Measurements from ENCODE around the gene ARHGEF40. TPM values are rescaled to one million over a fixed set of nuclear protein-coding genes. Genes with fewer than 3 reads are reported as not detected.

ARHGEF40 gene
- total RNA-seq, 2 experiments from 2014 or later: 1.2 to 1.3 TPM

DNA sequence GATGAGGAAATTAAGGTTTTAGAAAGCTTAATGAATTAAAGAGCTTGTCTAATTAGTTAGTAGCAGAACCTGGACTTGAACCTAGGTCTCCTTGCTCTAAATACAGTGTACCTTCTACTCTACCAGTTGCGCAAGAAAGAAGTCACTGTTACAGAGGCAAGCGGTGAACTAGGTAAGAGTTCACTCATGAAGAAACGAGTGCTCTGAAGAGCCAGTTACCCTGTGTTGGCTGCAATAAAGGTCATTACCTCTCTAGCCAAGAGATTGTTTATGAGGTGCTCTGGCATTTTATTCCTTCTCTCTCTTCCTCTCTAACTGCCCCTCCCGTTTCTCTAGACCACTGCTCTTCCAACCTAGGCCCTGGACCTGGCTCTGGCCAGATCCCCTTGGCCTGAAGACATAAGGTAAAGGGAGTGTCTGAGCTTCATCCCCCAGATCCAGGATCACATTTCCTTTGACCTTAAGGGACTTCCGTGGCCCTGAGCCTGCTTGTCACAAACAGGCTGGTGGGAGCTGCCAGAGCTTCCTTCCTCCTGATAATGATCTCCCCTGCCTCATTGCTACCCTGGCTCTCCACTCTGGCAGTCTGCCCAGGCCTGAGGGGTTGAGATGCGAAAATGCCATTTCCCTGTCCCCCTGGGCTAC, 26.0 kb upstream of the ARHGEF40 start:
- CTCF ChIA-PET: interaction anchor here (1.7 to 1.9 kb wide), 2 partner anchors 29 to 60 kb away, joined by 4 to 10 read pairs; no protein-coding TSS in a partner anchor
- DNase-seq: peak in 4 of 14 experiments; percentile 30 to 44 (median 40)
- H3K27ac Mint-ChIP-seq: no peak overlapping the region

DNA sequence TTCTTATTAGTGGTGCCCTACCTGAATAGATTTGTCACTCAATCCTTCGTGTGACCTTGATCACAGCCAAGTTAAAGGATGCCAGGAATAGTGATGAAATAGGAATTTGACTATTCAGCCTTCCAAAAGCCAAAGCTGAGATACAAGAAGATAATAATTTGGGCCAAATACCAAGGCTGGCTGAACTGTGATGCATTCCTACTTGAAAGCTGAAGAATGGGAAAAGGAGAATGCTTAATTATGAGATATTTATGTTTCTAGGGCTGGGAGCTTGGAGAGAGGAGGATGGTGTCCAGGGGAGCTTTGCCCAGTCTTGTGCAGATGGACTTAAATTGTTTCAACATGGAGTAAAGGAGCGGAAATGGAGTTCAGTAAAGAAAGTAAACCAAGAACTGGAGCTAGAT, 22.7 kb upstream of the ARHGEF40 start:
- no peak overlapping the region for H3K4me3 ChIP-seq (ENCODE audit: low read length)
- POLR2A ChIA-PET: interaction anchor here (0.5 kb wide), 1 partner anchor 240 kb away, joined by 3 read pairs; no protein-coding TSS in a partner anchor
- intact Hi-C loops (cut with DNase I, micrococcal nuclease): no loop called here
- H3K9me3 Mint-ChIP-seq: no peaks in the 10 kb centered on the region
- no peak overlapping the region for H3K27ac ChIP-seq (ENCODE audit: low read depth in 1 of 2, low read length in 2 of 2)
- H3K36me3 ChIP-seq (ENCODE audit: insufficient read depth, low read length): no peaks in the 10 kb centered on the region
- H3K27me3 ChIP-seq (ENCODE audit: control insufficient read depth in 1 of 2, insufficient read depth in 2 of 2, low read length in 2 of 2): no peaks in the 10 kb centered on the region
- CTCF ChIA-PET: interaction anchor here (1.2 to 1.9 kb wide), 3 partner anchors 15 to 45 kb away, joined by 3 to 9 read pairs (median 8); no protein-coding TSS in a partner anchor
- peaks cover 22% of the 10 kb centered on the region for H3K27me3 Mint-ChIP-seq
- peaks cover 11% of the 10 kb centered on the region for H3K4me1 Mint-ChIP-seq (ENCODE audit: low read depth)
- ATAC-seq (ENCODE audit: poor library complexity): no peak
- no peak for DNase-seq
- no peaks in the 10 kb centered on the region for H3K9me3 ChIP-seq (ENCODE audit: control insufficient read depth in 1 of 2, insufficient read depth in 1 of 2, low read length in 2 of 2)
- no peak overlapping the region for H3K4me3 Mint-ChIP-seq
- H3K4me1 ChIP-seq (ENCODE audit: insufficient read depth, low read length): peaks cover 15% of the 10 kb centered on the region
- H3K36me3 Mint-ChIP-seq (ENCODE audit: low read depth): no peaks in the 10 kb centered on the region
- no peak for TF ChIP-seq CTCF (IDR thresholded peaks at IDR 0.05)
- no peak overlapping the region for H3K27ac Mint-ChIP-seq

More for the DNA sequence above, 26.0 kb upstream of the ARHGEF40 start:
- peaks cover 15% of the 10 kb centered on the region for H3K4me1 ChIP-seq (ENCODE audit: insufficient read depth, low read length)
- Mint-ChIP-seq H3K4me1 (ENCODE audit: low read depth) (peaks cover 11% of the 10 kb centered on the region), H3K27me3 (peaks cover 17% of the 10 kb centered on the region), H3K36me3 (ENCODE audit: low read depth) (no peaks in the 10 kb centered on the region), H3K9me3 (no peaks in the 10 kb centered on the region), H3K4me3 (no peak overlapping the region)
- ATAC-seq (ENCODE audit: poor library complexity): peak; percentile 46
- POLR2A ChIA-PET: interaction anchor here (1.1 to 2.0 kb wide), 3 partner anchors 27 to 60 kb away, joined by 3 to 8 read pairs (median 7); no protein-coding TSS in a partner anchor
- no peaks in the 10 kb centered on the region for H3K36me3 ChIP-seq (ENCODE audit: insufficient read depth, low read length)
- H3K27ac ChIP-seq (ENCODE audit: low read depth in 1 of 2, low read length in 2 of 2): no peak overlapping the region
- intact Hi-C loops (cut with DNase I, micrococcal nuclease): no loop called here
- no peak for TF ChIP-seq CTCF (IDR thresholded peaks at IDR 0.05)
- no peak overlapping the region for H3K4me3 ChIP-seq (ENCODE audit: low read length)
- no peaks in the 10 kb centered on the region for H3K9me3 ChIP-seq (ENCODE audit: control insufficient read depth in 1 of 2, insufficient read depth in 1 of 2, low read length in 2 of 2)
- H3K27me3 ChIP-seq (ENCODE audit: control insufficient read depth in 1 of 2, insufficient read depth in 2 of 2, low read length in 2 of 2): no peaks in the 10 kb centered on the region

DNA sequence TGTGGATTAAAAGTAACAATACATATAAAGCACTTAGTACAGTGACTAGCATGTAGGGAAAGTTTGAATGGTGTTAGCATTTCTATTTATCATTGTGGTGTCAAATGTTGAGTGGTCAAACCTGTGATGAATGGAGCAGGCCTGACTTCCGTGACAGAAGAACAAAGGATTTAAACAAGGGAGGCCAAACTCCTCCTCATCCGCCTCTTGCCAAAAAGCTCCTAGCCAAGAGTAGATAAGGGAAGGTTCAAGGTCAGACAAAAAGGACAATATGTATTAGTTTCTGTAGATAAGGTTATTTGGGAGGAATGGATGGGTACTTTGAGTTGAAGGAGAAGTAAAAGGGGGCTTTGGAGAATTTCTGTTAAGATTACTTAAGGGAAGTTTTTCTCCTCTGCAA, 21.5 kb upstream of the ARHGEF40 start:
- Mint-ChIP-seq H3K9me3 (no peaks in the 10 kb centered on the region), H3K27ac (no peak overlapping the region), H3K4me1 (ENCODE audit: low read depth) (peaks cover 11% of the 10 kb centered on the region), H3K4me3 (no peak overlapping the region), H3K27me3 (peaks cover 16% of the 10 kb centered on the region), H3K36me3 (ENCODE audit: low read depth) (no peaks in the 10 kb centered on the region)
- Histone ChIP-seq H3K4me3 (ENCODE audit: low read length) (no peak overlapping the region), H3K27ac (ENCODE audit: low read depth in 1 of 2, low read length in 2 of 2) (no peak overlapping the region), H3K4me1 (ENCODE audit: insufficient read depth, low read length) (peaks cover 10% of the 10 kb centered on the region), H3K36me3 (ENCODE audit: insufficient read depth, low read length) (no peaks in the 10 kb centered on the region), H3K27me3 (ENCODE audit: control insufficient read depth in 1 of 2, insufficient read depth in 2 of 2, low read length in 2 of 2) (no peaks in the 10 kb centered on the region), H3K9me3 (ENCODE audit: control insufficient read depth in 1 of 2, insufficient read depth in 1 of 2, low read length in 2 of 2) (no peaks in the 10 kb centered on the region)
- POLR2A ChIA-PET: no interaction called here
- ATAC-seq (ENCODE audit: poor library complexity) (no peak), DNase-seq (no peak)
- intact Hi-C loops (cut with DNase I, micrococcal nuclease): no loop called here
- CTCF ChIA-PET: interaction anchor here (1.9 kb wide), 1 partner anchor 34 kb away, joined by 8 read pairs; no protein-coding TSS in a partner anchor
- no peak for TF ChIP-seq CTCF (IDR thresholded peaks at IDR 0.05)
